Endothelial cell of umbilical vein (primary cell): Measurements from ENCODE around the gene ARG1. TPM values are rescaled to one million over a fixed set of nuclear protein-coding genes. Genes with fewer than 3 reads are reported as not detected.

ENCODE experiments used
- Bru-seq: library from RNA; stranded (reverse); fragments of 400-500 nt; gene quantifications from one replicate; lab custom pipeline; 2021; lab: Mats Ljungman, UMichigan
- BruChase-seq, 2 experiments: library from RNA; stranded (reverse); fragments of 400-500 nt; gene quantifications; one replicate each; lab custom pipeline; 2021; lab: Mats Ljungman, UMichigan
- BruUV-seq: library from RNA; stranded (reverse); fragments of 400-500 nt; replicated peaks from 2 replicates; lab custom pipeline; 2021; lab: Mats Ljungman, UMichigan
- CTCF ChIA-PET: fragments of 300-600, 350-600 bp; sonication (Branson Sonifier 250); formaldehyde crosslinking; loops from one replicate; lab custom pipeline; 2021; ENCODE audit warnings: antibody characterized with exemption, inconsistent platforms; lab: Charles Lee
- POLR2A ChIA-PET: fragments of 300-600, 350-600 bp; sonication (Branson Sonifier 250); formaldehyde crosslinking; loops from one replicate; lab custom pipeline; 2021; ENCODE audit warnings: antibody characterized with exemption, inconsistent platforms; lab: Charles Lee
- DNase-seq: peaks from one replicate; pipeline ENCODE4 v3.0.0-alpha.2; 2011; ENCODE audit warnings: low read depth, low spot score
- FAIRE-seq: peaks from 2 replicates; lab custom pipeline; 2011; peaks lifted over from hg19 to GRCh38; lab: Jason Lieb, UNC
- H2AFZ ChIP-seq: 2 replicates; pipeline ENCODE4 v1.6.0; 2012; ENCODE audit warnings: low read depth, low read length, control low read depth, inconsistent platforms
- H3K27ac ChIP-seq: 2 replicates; pipeline ENCODE4 v1.5.1; 2011; ENCODE audit warnings: low read depth, mild to moderate bottlenecking, control low read depth, low read length, moderate library complexity; ENCODE audit not compliant: insufficient read depth
- H3K27me3 ChIP-seq, 2 experiments: 2 replicates each; pipeline versions ENCODE4 v1.6.0 to v1.6.1; 2011; ENCODE audit warnings: low read length in 2 of 2, mixed read lengths in 1 of 2; ENCODE audit not compliant: control insufficient read depth in 2 of 2, insufficient read depth in 2 of 2
- H3K36me3 ChIP-seq, 2 experiments: 2 replicates in 1 of 2; 3 replicates in 1 of 2; pipeline ENCODE4 v1.5.1; 2011; ENCODE audit warnings: low read length in 2 of 2, mild to moderate bottlenecking in 1 of 2, moderate library complexity in 1 of 2; ENCODE audit not compliant: control insufficient read depth in 2 of 2, insufficient read depth in 2 of 2; ENCODE audit errors: extremely low read depth in 1 of 2
- H3K4me1 ChIP-seq: 3 replicates; pipeline ENCODE4 v1.5.1; 2011; ENCODE audit warnings: mild to moderate bottlenecking, low read length; ENCODE audit not compliant: control insufficient read depth, insufficient read depth; ENCODE audit errors: extremely low read depth
- H3K4me2 ChIP-seq: 2 replicates; pipeline ENCODE4 v1.6.1; 2011; ENCODE audit warnings: low read length, control low read depth, mixed read lengths; ENCODE audit not compliant: insufficient read depth
- H3K4me3 ChIP-seq, 3 experiments: fragments of 200-600 bp in 1 of 3; sonication (generic), shearing (Covaris generic) in 1 of 3; replicated peaks in 1 of 3; 2 replicates each; pipeline ENCODE4 v1.5.1; 2011 to 2016; ENCODE audit warnings: control low read depth in 3 of 3, low read length in 3 of 3, mild to moderate bottlenecking in 2 of 3, inconsistent platforms in 1 of 3, low read depth in 1 of 3, moderate library complexity in 1 of 3; ENCODE audit not compliant: insufficient read depth in 1 of 3
- H3K79me2 ChIP-seq: 2 replicates; pipeline ENCODE4 v1.6.0; 2012; ENCODE audit warnings: low read length, inconsistent platforms; ENCODE audit not compliant: control insufficient read depth, insufficient read depth
- H3K9ac ChIP-seq: replicated peaks from 2 replicates; pipeline ENCODE3; 2011; ENCODE audit warnings: low read length, control low read depth; ENCODE audit not compliant: insufficient read depth; ENCODE audit errors: extremely low read depth
- H3K9me1 ChIP-seq: replicated peaks from 3 replicates; pipeline ENCODE4 v1.6.0; 2011; ENCODE audit warnings: mild to moderate bottlenecking, low read length; ENCODE audit not compliant: control insufficient read depth, insufficient read depth; ENCODE audit errors: extremely low read depth
- H3K9me3 ChIP-seq: replicated peaks from 2 replicates; pipeline ENCODE4 v1.5.1; 2012; ENCODE audit warnings: low read length, inconsistent platforms; ENCODE audit not compliant: control insufficient read depth, insufficient read depth
- H4K20me1 ChIP-seq: replicated peaks from 2 replicates; pipeline ENCODE3; 2011; ENCODE audit warnings: mild to moderate bottlenecking, low read length; ENCODE audit not compliant: control insufficient read depth, insufficient read depth; ENCODE audit errors: extremely low read depth
- GATA2 ChIP-seq: IDR thresholded peaks from 2 replicates; pipeline ENCODE4 v1.7.0; 2011; ENCODE audit warnings: low read depth, mild to moderate bottlenecking, moderate library complexity, mixed read lengths, low read length; ENCODE audit not compliant: insufficient read length, insufficient read depth
- JUN ChIP-seq: IDR thresholded peaks from 2 replicates; pipeline ENCODE4 v1.6.1; 2011; ENCODE audit warnings: borderline replicate concordance, low read depth; ENCODE audit not compliant: insufficient read length, insufficient read depth
- MAX ChIP-seq: IDR thresholded peaks from 2 replicates; pipeline ENCODE4 v1.6.1; 2011; ENCODE audit not compliant: insufficient read depth, insufficient read length
- POLR2A ChIP-seq: IDR thresholded peaks from 2 replicates; pipeline ENCODE4 v1.6.1; 2012; ENCODE audit warnings: low read depth, mild to moderate bottlenecking, control low read depth, low read length
- POLR2AphosphoS5 ChIP-seq: IDR thresholded peaks from 2 replicates; pipeline ENCODE4 v1.6.1; 2012; ENCODE audit warnings: low read depth, mild to moderate bottlenecking, control low read depth, low read length, moderate library complexity; ENCODE audit not compliant: insufficient read depth
- dilution Hi-C: fragments of 300-500 bp; cut with MboI; formaldehyde crosslinking; loops from one replicate; pipeline ENCODE4 v1.15.0; 2019; ENCODE audit warnings: low sequenced_read_pairs; ENCODE audit not compliant: extremely low pct_ligation_motif_present
- intact Hi-C: fragments of 100-400 bp; cut with micrococcal nuclease; formaldehyde crosslinking; loops from one replicate; pipeline ENCODE4 v1.10.0; 2022
- long read RNA-seq: library from polyadenylated mRNA; stranded (forward); transcript quantifications from one replicate; pipeline ENCODE4 v2.0.0, GENCODE V29; 2021
- polyA minus RNA-seq, 3 experiments: library from RNA; depleted of rRNA, polyadenylated mRNA; stranded (reverse); fragments of >200 nt; gene quantifications; 1 replicate in 1 of 3; 2 replicates in 2 of 3; pipeline ENCODE4 v1.2.3, GENCODE V29; 2011
- polyA plus RNA-seq, 4 experiments: library from polyadenylated mRNA; depleted of rRNA in 3 of 4; stranded (reverse) in 3 of 4; unstranded in 1 of 4; fragments of >200 nt; gene quantifications; 2 replicates each; pipeline versions ENCODE4 v1.2.1 to v1.2.3, GENCODE V29; 2011 to 2012; ENCODE audit warnings: missing spikeins in 1 of 4
- total RNA-seq: library from RNA; stranded (reverse); gene quantifications from 2 replicates; pipeline ENCODE4 v1.2.3, GENCODE V29; 2021

Gene ARG1
- total RNA-seq (not detected in 2 replicates), polyA plus RNA-seq (not detected in 2 replicates), polyA minus RNA-seq (not detected in 2 replicates), Bru-seq, nascent RNA (not detected), BruChase-seq, experiment 1, labeled RNA remaining after a 6-hour chase (not detected), BruChase-seq, experiment 2, labeled RNA remaining after a 2-hour chase (not detected)
- not detected in 2 replicates for polyA plus RNA-seq (2011; cell fraction: cytosol; rRNA removed)
- polyA plus RNA-seq (2011; cell fraction: nucleus; rRNA removed) = not detected in 2 replicates
- not detected in 2 replicates for polyA plus RNA-seq (2012)
- polyA minus RNA-seq (2011; cell fraction: cytosol; rRNA and poly(A)+ RNA removed) = not detected
- polyA minus RNA-seq (2011; cell fraction: nucleus; rRNA and poly(A)+ RNA removed) = not detected in 2 replicates
- long read RNA-seq, partial matches to known transcripts = 0 of 1 reads
- long read RNA-seq, other reads (novel, unspliced or antisense) = 1 of 1 reads

- Histone ChIP-seq H3K4me2 (no peak within 1 kb of the TSS), H3K9me1 (no peaks in the 10 kb centered on the region), H2AFZ (no peak within 1 kb of the TSS), H3K79me2 (no peaks in the 10 kb centered on the region), H3K4me3 (no peak within 1 kb of the TSS), H3K9ac (no peak within 1 kb of the TSS), H4K20me1 (no peaks in the 10 kb centered on the region), H3K4me1 (no peaks in the 10 kb centered on the region), H3K9me3 (no peaks in the 10 kb centered on the region), H3K27me3 (no peaks in the 10 kb centered on the region), H3K27ac (no peak within 1 kb of the TSS), H3K36me3 (no peaks in the 10 kb centered on the region)
- dilution Hi-C loops = no loop called here
- POLR2A ChIA-PET = no interaction called here
- FAIRE-seq (no peak), DNase-seq (no peak)
- no TSS peak for BruUV-seq
- TF ChIP-seq POLR2AphosphoS5 (no peak), GATA2 (no peak), POLR2A (no peak), JUN (no peak), MAX (no peak)
- intact Hi-C loops = no loop called here
- CTCF ChIA-PET = interaction anchor here (0.5 kb wide), 1 partner anchor 24 kb away, joined by 3 read pairs; no protein-coding TSS in a partner anchor
Observed at GRCh38 chr6:131572686-131573415, at the start of gene ARG1. ARG1 (plus strand) TSS chr6:131573226; CDS start chr6:131573283, 57 bp downstream.
